GM19372 (cell line): Measurements from ENCODE around the gene PCDHGB3.
"Not testable (repeated sequence)": the region's sequence is repeated elsewhere in the genome, so short reads cannot be mapped to it uniquely, and the experiment has no call there.

Experiments
- ATAC-seq: cut with Tn5 transposase; IDR thresholded peaks from one replicate; pipeline ENCODE4 v1.9.1; 2021; ENCODE audit warnings: mild to moderate bottlenecking, low read depth, moderate library complexity; ENCODE audit not compliant: unreplicated experiment

PCDHGB3 gene

DNA sequence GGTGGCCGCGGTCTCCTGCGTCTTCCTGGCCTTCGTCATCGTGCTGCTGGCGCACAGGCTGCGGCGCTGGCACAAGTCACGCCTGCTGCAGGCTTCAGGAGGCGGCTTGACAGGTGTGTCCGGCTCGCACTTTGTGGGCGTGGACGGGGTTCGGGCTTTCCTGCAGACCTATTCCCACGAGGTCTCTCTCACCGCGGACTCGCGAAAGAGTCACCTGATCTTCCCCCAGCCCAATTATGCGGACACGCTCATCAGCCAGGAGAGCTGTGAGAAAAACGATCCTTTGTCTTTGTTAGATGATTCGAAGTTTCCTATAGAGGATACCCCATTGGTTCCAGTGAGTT, 45.2 kb downstream of the PCDHGB3 start:
- not testable (repeated sequence) for ATAC-seq

DNA sequence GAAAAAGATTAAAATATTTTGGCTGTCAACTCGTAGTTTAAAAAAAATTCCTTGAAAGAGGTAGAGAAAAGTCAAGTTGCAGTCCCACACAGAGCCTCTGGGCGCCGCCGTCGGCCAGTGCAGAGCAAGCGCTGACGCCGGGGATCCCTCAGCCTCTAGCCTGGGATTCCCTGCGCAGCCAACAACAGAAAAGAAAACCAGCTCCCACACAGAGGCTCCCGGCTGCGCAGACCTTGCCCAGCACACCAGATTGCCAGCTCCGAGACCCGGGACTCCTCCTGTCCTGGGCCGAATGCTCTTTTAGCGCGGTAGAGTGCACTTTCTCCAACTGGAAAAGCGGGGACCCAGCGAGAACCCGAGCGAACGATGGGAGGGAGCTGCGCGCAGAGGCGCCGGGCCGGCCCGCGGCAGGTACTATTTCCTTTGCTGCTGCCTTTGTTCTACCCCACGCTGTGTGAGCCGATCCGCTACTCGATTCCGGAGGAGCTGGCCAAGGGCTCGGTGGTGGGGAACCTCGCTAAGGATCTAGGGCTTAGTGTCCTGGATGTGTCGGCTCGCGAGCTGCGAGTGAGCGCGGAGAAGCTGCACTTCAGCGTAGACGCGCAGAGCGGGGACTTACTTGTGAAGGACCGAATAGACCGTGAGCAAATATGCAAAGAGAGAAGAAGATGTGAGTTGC, 47.6 kb downstream of the PCDHGB3 start, which contains the start of gene PCDHGB7:
Gene PCDHGB7, plus strand, starts transcription at position 184 of the 679 bp plus-strand sequence. Its CDS starts 183 bp downstream, at position 367.
- not testable (repeated sequence) for ATAC-seq

DNA sequence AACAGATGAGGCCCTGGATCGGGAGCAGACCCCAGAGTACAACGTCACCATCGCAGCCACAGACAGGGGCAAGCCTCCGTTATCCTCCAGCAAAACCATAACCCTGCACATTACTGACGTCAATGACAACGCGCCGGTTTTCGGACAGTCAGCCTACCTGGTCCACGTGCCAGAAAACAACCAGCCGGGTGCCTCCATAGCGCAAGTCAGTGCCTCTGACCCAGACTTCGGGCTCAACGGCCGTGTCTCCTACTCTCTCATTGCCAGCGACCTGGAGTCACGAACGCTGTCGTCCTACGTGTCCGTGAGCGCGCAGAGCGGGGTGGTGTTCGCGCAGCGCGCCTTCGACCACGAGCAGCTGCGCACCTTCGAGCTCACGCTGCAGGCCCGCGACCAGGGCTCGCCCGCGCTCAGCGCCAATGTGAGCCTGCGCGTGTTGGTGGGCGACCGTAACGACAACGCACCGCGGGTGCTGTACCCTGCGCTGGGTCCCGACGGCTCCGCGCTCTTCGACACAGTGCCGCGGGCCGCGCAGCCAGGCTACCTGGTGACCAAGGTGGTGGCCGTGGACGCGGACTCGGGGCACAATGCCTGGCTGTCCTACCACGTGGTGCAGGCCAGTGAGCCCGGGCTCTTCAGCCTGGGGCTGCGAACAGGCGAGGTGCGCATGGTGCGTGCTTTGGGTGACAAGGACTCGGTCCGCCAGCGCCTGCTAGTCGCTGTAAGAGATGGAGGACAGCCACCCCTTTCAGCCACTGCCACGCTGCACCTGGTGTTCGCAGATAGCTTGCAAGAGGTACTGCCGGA, 49.2 kb downstream of the PCDHGB3 start:
- no peak for ATAC-seq

DNA sequence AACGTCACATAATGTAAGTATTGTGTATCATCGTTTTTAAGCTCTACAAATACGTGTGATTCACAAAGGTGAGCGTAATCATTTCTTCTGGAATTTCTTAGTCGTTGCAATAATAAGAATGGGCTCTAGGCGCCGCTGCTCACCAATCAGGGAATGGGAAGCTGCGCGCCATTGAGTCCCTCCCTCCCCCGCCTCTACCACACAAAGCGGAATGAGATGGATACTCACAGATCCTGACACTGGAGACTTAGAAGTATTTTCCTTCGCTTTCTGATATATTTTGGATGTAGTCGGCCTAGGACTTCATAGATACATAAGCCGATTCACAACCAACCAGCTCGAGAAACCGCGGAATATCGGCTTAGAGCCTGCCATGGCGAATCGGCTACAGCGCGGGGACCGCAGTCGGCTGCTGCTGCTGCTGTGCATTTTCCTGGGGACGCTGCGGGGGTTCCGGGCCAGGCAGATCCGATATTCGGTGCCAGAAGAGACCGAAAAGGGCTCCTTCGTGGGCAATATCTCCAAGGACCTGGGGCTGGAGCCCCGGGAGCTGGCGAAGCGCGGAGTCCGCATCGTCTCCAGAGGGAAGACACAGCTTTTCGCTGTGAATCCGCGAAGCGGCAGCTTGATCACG, 50.9 kb downstream of the PCDHGB3 start, which contains the start of gene PCDHGA11:
Gene PCDHGA11, plus strand, starts transcription at position 197 of the 634 bp plus-strand sequence. Its CDS starts 177 bp downstream, at position 374.
- no peak for ATAC-seq

DNA sequence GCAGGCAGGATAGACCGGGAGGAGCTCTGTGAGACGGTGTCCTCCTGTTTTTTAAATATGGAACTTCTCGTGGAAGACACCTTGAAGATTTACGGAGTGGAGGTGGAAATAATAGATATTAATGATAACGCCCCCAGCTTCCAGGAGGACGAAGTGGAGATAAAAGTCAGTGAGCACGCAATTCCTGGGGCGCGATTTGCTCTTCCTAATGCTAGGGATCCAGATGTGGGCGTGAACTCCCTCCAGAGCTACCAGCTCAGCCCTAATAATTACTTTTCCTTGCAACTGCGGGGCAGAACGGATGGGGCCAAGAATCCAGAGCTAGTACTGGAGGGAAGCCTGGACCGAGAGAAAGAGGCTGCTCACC, 51.4 kb downstream of the PCDHGB3 start:
- ATAC-seq: no peak
